HG03103 (cell line): Measurements from ENCODE around the gene SEL1L.
"Not testable (repeated sequence)": the region's sequence is repeated elsewhere in the genome, so short reads cannot be mapped to it uniquely, and the experiment has no call there.

Experiments
- ATAC-seq: cut with Tn5 transposase; IDR thresholded peaks from one replicate; pipeline ENCODE4 v1.9.1; 2021; ENCODE audit warnings: low read depth; ENCODE audit not compliant: unreplicated experiment

Gene SEL1L

GRCh38 chr14:81450976-81451375 lies 82.7 kb downstream of the SEL1L start:
- ATAC-seq = no peak

- ATAC-seq = no peak
Observed at GRCh38 chr14:81450100-81450531, 83.5 kb downstream of the SEL1L start.

GRCh38 chr14:81449576-81449975 lies 84.1 kb downstream of the SEL1L start:
- no peak for ATAC-seq

- ATAC-seq = no peak
Observed at GRCh38 chr14:81449114-81449513, 84.5 kb downstream of the SEL1L start.

- ATAC-seq = no peak
Observed at GRCh38 chr14:81447021-81447764, 86.5 kb downstream of the SEL1L start.

- no peak for ATAC-seq
Observed at GRCh38 chr14:81446279-81447007, 87.2 kb downstream of the SEL1L start.

GRCh38 chr14:81441626-81442134 lies 92.0 kb downstream of the SEL1L start:
- no peak for ATAC-seq

GRCh38 chr14:81440041-81440440 lies 93.6 kb downstream of the SEL1L start:
- no peak for ATAC-seq

GRCh38 chr14:81437244-81437643 lies 96.4 kb downstream of the SEL1L start:
- no peak for ATAC-seq

GRCh38 chr14:81436296-81437138 lies 97.1 kb downstream of the SEL1L start:
- ATAC-seq = peak; percentile 58

- ATAC-seq = peak; percentile 29
Observed at GRCh38 chr14:81435391-81436295, 98.0 kb downstream of the SEL1L start.

GRCh38 chr14:81435048-81435390 lies 98.6 kb downstream of the SEL1L start:
- ATAC-seq = no peak

GRCh38 chr14:81434230-81434629 lies 99.4 kb downstream of the SEL1L start:
- no peak for ATAC-seq

- no peak for ATAC-seq
Observed at GRCh38 chr14:81433378-81433777, 100.3 kb downstream of the SEL1L start.

- no peak for ATAC-seq
Observed at GRCh38 chr14:81432219-81432661, 101.4 kb downstream of the SEL1L start.

GRCh38 chr14:81430235-81430634 lies 103.4 kb downstream of the SEL1L start:
- ATAC-seq = no peak

GRCh38 chr14:81429749-81430148 lies 103.9 kb downstream of the SEL1L start:
- not testable (repeated sequence) for ATAC-seq

- ATAC-seq = no peak
Observed at GRCh38 chr14:81429028-81429427, 104.6 kb downstream of the SEL1L start.

- ATAC-seq = no peak
Observed at GRCh38 chr14:81427348-81428058, 106.2 kb downstream of the SEL1L start.
